ENCODE results near the gene HSPB6.
A peak's percentile ranks its signal among the peaks of the same experiment; 100 is the strongest.

Gene HSPB6

GRCh38 chr19:35744430-35745327 lies 12.2 kb downstream of the HSPB6 start:
- DNase-seq = peak; percentile 89

DNA sequence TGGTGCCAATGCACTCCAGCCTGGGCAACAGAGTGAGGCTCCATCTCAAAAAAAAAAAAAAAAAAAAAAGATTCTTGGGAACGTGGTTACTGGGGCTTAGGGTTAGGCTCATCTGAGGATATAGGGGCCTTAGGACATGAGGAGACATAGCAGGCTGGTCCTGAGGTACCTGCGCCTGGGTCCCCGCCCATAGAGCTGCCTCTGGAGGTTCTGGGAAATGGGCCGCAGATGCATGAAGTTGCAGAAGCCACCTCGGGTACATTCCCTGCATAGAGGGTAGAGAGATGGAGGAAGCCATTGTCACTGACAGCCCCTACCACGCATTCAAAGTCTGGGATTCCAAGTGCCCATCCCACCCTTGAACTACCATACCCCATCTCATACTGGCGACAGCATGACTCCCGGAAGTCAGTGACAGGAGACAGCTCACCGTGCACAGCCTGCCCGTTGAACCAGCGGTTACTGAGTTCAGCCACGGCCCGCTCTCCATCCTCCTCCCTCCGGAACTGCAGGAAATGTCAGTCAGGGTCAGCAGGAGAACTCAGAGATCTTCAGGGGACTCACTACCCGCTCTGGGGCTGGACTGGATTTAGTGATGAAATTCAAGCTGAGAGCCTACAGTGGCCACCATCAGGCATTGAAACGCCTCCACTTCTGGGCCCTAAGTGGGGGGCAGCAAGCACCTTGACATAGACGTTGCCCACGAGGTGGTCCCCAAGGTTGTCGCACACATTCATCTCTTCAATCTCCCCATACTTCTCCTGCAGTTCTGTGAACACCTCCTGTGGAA lies 13.0 kb downstream of the HSPB6 start:
- no peak for DNase-seq

GRCh38 chr19:35742121-35742724 lies 14.6 kb downstream of the HSPB6 start, which contains the start of gene IGFLR1:
Gene IGFLR1 (minus strand): TSS chr19:35742452. CDS start chr19:35741180, 1,272 bp downstream.
- peak; percentile 62 for DNase-seq

GRCh38 chr19:35741203-35741515 lies 15.7 kb downstream of the HSPB6 start:
- no peak for DNase-seq

DNA sequence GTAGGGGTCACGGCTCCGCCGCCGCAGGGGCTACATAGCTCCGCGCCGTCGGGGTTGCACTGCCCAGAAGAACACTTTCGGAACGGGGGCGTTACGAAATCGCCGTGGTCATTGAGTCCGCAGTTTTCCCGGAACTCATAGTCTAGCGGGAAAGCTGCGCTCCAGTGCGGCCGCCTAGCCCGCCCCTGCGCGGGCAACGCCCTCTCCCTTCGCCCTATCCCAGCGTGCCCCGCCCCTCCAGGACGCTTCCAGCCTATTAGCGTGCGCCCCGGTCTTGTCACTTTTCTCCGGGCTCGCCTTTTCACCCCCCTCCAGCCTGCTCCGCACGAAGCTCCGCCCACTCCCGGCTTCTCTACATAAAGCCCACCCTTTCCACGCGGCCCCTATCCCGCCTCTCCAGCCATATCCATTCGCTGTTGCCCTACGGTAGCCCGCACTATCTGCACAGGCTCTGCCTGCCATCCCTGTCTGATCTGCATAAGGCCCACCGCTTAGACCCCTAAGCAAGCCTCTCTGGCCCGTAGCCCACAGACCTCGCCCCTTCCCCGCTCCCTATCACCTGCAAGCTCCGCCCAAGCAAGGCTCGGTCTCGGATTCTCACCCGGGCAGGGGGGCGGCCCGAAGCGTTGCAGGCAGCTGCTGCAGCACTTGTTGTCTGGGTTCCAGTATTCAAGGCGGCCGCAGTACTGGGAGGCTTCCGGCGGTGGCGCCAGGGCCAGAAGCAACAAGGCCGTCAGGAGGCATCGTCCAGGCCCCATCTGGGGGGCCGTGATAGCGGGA lies 16.2 kb downstream of the HSPB6 start:
- peak; percentile 95 for DNase-seq

GRCh38 chr19:35740108-35740422 lies 16.8 kb downstream of the HSPB6 start:
- no peak for DNase-seq

DNA sequence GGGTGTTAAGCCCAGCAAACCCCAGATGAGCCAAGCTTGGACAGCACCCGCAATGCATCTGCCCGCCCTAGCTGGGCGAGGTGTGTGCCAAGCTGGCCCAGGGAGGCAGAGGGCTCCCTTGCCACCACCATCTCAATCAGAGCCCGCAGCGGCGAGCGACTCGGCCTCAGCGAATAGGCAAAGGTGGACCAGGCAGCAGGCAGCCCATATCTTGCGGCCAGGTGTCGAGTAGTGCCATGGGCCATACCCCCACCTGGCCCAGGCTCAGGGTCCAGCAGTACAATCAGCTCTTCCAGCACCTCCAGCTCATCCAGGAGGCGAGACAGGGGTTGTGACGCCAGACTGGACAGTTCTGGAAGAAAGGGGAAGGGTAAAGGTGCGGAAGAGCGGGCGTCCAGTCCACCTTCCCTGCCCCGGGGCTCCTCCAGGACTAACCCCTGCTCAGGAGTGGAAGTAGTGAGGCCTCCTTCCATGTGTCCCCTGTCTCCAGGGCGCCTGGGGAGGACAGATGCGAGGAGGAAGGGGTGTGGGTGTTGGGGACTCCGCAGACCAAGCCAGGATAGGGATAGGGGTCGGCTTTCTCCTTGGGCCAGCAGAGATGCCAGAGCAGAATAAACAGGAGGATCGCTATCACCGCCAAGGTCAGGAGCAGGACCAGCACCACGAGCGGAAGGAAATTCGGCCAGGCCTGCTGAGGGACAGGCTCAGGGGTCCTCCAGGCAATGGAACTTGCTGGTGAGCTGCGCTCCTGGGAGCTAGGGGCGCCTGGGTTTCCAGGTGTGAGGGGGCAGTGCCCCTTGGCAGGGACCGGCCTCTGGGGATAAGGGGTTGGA lies 17.3 kb downstream of the HSPB6 start:
- no peak for DNase-seq

- no peak for DNase-seq
Observed at GRCh38 chr19:35738887-35739229, 18.0 kb downstream of the HSPB6 start.

DNA sequence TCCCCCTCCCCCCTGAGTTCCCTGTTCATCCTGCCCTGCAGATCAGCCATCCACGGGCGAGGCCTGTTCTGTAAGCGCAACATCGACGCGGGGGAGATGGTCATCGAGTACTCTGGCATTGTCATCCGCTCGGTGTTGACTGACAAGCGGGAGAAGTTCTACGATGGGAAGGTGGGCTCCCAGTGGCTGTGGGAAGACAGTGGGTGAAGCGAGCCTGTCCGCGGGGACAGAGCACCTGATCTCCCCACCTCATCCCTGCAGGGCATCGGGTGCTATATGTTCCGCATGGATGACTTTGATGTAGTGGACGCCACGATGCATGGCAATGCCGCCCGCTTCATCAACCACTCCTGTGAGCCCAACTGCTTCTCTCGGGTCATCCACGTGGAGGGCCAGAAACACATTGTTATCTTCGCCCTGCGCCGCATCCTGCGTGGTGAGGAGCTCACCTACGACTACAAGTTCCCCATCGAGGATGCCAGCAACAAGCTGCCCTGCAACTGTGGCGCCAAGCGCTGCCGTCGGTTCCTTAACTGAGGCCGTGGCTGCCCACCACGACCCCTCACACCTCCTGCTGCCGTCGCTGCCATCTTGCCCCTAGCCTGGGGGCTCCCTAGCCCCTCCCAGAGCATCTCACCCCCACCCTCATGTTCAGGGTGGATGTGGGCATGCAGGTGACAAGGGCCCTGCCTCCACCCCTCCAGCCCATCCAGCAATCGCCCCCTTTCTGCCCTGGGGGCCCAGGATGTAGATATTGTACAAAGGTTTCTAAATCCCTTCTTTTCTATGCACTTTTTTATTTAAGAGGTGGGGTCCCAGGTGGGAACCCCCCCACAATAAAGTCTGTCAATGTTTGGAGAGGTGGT lies 18.6 kb downstream of the HSPB6 start:
- no peak for DNase-seq

GRCh38 chr19:35736913-35737886 lies 19.6 kb downstream of the HSPB6 start:
- no peak for DNase-seq

DNA sequence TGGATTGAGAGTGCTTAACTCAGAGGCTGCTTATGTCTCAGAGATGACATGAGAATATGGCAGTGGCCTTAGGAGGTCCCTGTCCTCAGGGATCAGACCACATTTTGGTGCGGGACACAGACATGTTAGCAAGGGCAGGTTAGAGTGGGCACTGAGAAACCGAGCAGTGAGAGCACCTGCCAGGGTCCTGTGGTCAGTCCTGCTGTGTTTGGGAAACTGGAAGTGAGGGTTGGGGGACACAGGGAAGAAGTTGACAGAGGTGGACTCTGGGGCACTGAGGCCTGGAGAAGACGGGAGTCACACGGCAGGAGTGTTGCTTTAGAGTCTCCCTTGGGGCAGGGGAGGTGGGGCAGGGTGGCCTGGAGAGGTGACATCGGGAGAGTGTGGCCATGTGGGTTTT lies 21.9 kb downstream of the HSPB6 start:
- DNase-seq = no peak

GRCh38 chr19:35734273-35734672 lies 22.6 kb downstream of the HSPB6 start:
- DNase-seq = no peak

- DNase-seq = no peak
Observed at GRCh38 chr19:35733180-35734125, 23.4 kb downstream of the HSPB6 start.

DNA sequence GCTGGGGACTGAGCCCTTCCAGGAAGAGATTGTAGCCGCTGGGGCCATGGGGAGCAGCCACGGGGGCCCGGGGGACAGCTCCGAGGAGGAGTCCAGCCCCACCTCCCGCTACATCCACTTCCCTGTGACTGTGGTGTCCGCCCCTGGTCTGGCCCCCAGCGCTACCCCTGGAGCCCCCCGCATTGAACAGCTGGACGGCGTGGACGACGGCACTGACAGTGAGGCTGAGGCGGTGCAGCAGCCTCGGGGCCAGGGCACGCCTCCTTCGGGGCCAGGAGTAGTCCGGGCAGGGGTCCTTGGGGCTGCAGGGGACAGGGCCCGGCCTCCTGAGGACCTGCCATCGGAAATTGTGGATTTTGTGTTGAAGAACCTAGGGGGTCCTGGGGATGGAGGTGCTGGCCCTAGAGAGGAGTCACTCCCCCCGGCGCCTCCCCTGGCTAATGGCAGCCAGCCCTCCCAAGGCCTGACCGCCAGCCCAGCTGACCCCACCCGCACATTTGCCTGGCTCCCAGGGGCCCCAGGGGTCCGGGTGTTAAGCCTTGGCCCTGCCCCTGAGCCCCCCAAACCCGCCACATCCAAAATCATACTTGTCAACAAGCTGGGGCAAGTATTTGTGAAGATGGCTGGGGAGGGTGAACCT lies 24.2 kb downstream of the HSPB6 start:
- DNase-seq = no peak

GRCh38 chr19:35731779-35732405 lies 24.9 kb downstream of the HSPB6 start:
- DNase-seq = no peak

DNA sequence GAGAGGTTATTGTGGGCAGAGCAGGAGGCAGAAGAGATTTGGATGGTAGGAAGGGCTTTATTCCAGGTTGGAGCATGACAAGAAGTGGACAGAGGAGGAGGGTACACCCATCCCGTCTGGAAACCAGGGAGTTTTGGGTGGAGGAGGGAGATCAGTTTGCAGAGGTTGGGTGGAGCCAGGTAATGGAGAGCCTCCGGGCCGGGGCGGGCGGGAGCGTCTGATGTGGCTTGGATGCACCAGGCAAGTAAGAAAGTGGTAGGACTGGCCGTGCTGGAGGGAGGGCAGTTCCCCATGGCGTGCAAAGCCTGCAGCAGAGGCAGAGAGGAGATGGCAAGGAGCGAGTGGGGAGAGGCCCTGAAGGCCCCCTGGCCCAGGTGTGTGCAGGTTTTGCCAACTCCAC lies 25.5 kb downstream of the HSPB6 start:
- DNase-seq = no peak

GRCh38 chr19:35730326-35730725 lies 26.5 kb downstream of the HSPB6 start:
- DNase-seq = no peak

DNA sequence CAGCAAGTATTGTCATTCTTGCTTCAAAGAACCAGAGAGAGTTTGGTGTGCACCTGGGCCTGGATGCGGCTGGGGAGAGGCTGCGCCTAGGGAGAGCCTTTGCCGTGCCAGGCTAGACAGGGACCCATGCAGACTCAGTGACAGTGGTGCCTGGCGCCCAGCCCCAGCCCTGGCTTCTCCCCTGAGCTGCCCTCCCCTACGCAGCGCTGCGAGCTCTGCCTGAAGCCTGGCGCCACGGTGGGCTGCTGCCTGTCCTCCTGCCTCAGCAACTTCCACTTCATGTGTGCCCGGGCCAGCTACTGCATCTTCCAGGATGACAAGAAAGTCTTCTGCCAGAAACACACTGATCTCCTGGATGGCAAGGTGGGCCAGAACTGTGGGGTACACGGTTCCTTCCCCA lies 27.1 kb downstream of the HSPB6 start:
- no peak for DNase-seq
